ENCODE results near the gene ARL16.

DNA sequence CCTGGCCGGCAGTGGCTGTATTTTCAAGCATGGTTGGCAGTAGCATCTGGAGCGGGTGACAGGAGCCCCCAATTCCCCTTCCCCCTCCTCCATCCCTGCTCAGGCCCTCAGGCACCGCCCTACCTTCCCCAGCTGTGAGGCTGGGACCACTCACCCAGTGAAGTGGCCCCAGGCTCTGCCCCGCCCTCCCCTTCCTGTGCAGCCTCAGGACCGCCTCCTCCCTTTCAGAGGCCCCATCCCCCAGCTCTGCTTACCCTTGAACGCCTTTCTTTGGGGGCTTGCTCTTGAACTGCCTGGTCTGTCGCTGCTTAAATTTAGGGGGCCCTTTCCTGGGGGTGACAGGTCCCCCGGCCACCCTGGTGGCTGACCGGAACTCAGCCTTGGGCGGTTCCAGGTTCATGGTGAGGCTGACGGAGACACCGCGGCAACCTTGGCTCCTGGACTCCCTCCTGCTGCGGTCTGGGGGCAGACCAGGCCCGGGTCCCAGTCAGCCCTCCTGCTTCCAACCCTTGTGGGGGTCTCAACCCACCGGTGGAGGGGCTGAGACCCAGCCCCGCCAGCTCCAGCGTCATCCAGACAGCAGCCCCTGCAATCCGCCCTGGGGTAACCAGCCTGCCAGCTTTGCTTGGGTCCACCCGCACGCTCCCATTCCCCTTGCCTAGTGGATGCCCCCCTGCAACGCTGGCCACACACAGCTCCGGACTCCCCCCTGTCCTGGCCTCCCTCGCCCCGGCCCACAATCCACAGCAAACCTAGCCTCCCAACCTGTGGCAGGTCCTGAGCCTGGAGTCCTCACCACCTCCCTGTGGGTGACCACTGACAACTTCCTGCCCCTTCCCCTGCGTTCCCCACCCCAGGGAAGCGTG, 30.5 kb downstream of the ARL16 start:
- TF ChIP-seq, protein P1, sequence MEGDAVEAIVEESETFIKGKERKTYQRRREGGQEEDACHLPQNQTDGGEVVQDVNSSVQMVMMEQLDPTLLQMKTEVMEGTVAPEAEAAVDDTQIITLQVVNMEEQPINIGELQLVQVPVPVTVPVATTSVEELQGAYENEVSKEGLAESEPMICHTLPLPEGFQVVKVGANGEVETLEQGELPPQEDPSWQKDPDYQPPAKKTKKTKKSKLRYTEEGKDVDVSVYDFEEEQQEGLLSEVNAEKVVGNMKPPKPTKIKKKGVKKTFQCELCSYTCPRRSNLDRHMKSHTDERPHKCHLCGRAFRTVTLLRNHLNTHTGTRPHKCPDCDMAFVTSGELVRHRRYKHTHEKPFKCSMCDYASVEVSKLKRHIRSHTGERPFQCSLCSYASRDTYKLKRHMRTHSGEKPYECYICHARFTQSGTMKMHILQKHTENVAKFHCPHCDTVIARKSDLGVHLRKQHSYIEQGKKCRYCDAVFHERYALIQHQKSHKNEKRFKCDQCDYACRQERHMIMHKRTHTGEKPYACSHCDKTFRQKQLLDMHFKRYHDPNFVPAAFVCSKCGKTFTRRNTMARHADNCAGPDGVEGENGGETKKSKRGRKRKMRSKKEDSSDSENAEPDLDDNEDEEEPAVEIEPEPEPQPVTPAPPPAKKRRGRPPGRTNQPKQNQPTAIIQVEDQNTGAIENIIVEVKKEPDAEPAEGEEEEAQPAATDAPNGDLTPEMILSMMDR (IDR thresholded peaks at IDR 0.05): no peak
- no peak for TF ChIP-seq ZNF396 (CRISPR knock-in tag; IDR thresholded peaks at IDR 0.05; ENCODE audit: borderline replicate concordance)
- TF ChIP-seq ELF4 (CRISPR knock-in tag; IDR thresholded peaks at IDR 0.05; ENCODE audit: low read depth): no peak
- TF ChIP-seq, protein P2, sequence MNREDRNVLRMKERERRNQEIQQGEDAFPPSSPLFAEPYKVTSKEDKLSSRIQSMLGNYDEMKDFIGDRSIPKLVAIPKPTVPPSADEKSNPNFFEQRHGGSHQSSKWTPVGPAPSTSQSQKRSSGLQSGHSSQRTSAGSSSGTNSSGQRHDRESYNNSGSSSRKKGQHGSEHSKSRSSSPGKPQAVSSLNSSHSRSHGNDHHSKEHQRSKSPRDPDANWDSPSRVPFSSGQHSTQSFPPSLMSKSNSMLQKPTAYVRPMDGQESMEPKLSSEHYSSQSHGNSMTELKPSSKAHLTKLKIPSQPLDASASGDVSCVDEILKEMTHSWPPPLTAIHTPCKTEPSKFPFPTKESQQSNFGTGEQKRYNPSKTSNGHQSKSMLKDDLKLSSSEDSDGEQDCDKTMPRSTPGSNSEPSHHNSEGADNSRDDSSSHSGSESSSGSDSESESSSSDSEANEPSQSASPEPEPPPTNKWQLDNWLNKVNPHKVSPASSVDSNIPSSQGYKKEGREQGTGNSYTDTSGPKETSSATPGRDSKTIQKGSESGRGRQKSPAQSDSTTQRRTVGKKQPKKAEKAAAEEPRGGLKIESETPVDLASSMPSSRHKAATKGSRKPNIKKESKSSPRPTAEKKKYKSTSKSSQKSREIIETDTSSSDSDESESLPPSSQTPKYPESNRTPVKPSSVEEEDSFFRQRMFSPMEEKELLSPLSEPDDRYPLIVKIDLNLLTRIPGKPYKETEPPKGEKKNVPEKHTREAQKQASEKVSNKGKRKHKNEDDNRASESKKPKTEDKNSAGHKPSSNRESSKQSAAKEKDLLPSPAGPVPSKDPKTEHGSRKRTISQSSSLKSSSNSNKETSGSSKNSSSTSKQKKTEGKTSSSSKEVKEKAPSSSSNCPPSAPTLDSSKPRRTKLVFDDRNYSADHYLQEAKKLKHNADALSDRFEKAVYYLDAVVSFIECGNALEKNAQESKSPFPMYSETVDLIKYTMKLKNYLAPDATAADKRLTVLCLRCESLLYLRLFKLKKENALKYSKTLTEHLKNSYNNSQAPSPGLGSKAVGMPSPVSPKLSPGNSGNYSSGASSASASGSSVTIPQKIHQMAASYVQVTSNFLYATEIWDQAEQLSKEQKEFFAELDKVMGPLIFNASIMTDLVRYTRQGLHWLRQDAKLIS (CRISPR knock-in tag; IDR thresholded peaks at IDR 0.05; ENCODE audit: borderline replicate concordance): no peak
- TF ChIP-seq, protein P3, sequence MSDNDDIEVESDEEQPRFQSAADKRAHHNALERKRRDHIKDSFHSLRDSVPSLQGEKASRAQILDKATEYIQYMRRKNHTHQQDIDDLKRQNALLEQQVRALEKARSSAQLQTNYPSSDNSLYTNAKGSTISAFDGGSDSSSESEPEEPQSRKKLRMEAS (CRISPR knock-in tag; IDR thresholded peaks at IDR 0.05): no peak
- TF ChIP-seq, protein P4, sequence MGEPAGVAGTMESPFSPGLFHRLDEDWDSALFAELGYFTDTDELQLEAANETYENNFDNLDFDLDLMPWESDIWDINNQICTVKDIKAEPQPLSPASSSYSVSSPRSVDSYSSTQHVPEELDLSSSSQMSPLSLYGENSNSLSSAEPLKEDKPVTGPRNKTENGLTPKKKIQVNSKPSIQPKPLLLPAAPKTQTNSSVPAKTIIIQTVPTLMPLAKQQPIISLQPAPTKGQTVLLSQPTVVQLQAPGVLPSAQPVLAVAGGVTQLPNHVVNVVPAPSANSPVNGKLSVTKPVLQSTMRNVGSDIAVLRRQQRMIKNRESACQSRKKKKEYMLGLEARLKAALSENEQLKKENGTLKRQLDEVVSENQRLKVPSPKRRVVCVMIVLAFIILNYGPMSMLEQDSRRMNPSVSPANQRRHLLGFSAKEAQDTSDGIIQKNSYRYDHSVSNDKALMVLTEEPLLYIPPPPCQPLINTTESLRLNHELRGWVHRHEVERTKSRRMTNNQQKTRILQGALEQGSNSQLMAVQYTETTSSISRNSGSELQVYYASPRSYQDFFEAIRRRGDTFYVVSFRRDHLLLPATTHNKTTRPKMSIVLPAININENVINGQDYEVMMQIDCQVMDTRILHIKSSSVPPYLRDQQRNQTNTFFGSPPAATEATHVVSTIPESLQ (CRISPR knock-in tag; IDR thresholded peaks at IDR 0.05): no peak
- TF ChIP-seq, protein P5, sequence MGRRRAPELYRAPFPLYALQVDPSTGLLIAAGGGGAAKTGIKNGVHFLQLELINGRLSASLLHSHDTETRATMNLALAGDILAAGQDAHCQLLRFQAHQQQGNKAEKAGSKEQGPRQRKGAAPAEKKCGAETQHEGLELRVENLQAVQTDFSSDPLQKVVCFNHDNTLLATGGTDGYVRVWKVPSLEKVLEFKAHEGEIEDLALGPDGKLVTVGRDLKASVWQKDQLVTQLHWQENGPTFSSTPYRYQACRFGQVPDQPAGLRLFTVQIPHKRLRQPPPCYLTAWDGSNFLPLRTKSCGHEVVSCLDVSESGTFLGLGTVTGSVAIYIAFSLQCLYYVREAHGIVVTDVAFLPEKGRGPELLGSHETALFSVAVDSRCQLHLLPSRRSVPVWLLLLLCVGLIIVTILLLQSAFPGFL (CRISPR knock-in tag; IDR thresholded peaks at IDR 0.05; ENCODE audit: borderline replicate concordance): no peak
- TF ChIP-seq, protein P6, sequence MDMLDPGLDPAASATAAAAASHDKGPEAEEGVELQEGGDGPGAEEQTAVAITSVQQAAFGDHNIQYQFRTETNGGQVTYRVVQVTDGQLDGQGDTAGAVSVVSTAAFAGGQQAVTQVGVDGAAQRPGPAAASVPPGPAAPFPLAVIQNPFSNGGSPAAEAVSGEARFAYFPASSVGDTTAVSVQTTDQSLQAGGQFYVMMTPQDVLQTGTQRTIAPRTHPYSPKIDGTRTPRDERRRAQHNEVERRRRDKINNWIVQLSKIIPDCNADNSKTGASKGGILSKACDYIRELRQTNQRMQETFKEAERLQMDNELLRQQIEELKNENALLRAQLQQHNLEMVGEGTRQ (CRISPR knock-in tag; IDR thresholded peaks at IDR 0.05): no peak
- TF ChIP-seq, protein P7, sequence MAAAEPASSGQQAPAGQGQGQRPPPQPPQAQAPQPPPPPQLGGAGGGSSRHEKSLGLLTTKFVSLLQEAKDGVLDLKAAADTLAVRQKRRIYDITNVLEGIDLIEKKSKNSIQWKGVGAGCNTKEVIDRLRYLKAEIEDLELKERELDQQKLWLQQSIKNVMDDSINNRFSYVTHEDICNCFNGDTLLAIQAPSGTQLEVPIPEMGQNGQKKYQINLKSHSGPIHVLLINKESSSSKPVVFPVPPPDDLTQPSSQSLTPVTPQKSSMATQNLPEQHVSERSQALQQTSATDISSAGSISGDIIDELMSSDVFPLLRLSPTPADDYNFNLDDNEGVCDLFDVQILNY (CRISPR knock-in tag; IDR thresholded peaks at IDR 0.05): no peak
- TF ChIP-seq ATF1 (CRISPR knock-in tag; IDR thresholded peaks at IDR 0.05): no peak
- TF ChIP-seq ZNF416 (CRISPR knock-in tag; IDR thresholded peaks at IDR 0.05): no peak
- no peak for TF ChIP-seq ZNF232 (CRISPR knock-in tag; IDR thresholded peaks at IDR 0.05)
- no peak for TF ChIP-seq JUN (CRISPR knock-in tag; IDR thresholded peaks at IDR 0.05)
